ENCODE measurements around the gene ATF4. TPM values are rescaled to one million over a fixed set of nuclear protein-coding genes. Genes with fewer than 3 reads are reported as not detected.

The ATF4 gene
- total and polyA plus RNA-seq, 2 of the 8 experiments (the other 6 are each of a cell fraction or from before 2014, with no cell fraction given) = 553 to 704 TPM

DNA sequence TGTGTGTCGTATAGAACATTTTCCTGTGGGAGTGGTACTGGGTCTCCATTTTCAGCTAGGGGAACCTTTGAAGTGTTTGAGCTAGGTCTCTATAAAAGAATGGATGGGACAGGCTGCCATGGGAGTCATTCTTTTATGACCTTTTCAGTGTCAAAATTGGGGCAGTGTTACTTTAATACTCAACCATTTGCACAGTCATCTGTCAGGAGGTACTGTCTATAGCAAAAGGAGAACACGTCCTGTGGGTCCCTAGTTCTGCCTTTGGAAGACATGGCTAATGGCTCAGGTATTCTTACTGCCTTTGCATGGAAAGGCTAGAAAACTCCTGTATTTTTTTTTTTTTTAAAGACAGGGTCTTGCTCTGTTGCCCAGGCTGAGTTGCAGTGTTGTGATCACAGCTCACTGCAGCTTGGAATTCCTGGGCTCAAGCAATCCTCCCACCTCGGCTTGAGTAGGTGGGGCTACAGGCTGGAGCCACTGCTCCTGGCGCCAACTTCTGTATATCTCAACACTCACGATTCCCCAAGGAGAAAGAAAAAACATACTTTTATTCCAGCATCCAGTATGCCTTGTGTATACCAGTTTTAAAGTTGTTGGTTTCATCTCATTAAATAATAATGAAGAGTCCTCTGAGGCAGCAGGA is 2.1 kb upstream of the ATF4 start:
- H4K5ac ChIP-seq (ENCODE audit: insufficient read length, low read depth, low read length) = no peak overlapping the region
- H2BK12ac ChIP-seq (ENCODE audit: low read depth, low read length) = no peak overlapping the region
- H2BK15ac ChIP-seq (ENCODE audit: low read length) = no peak overlapping the region
- H4K91ac ChIP-seq (replicated peaks; ENCODE audit: insufficient read length, low read length) = no peak overlapping the region
- FAIRE-seq = no peak
- no peak overlapping the region for H4K8ac ChIP-seq (ENCODE audit: extremely low read depth, insufficient read depth, low read length)
- no peak overlapping the region for H2BK5ac ChIP-seq (ENCODE audit: low read depth, low read length)
- ChIA-PET CTCF (ENCODE audit: partially characterized antibody) (interaction anchor here (0.5 to 10.1 kb wide), 5 partner anchors 9 to 56 kb away, joined by 3 to 278 read pairs (median 8); partner anchors contain the start of gene MIEF1), POLR2A (ENCODE audit: partially characterized antibody) (interaction anchor here (0.7 to 6.2 kb wide), 9 partner anchors 8 to 201 kb away, joined by 3 to 72 read pairs (median 11); partner anchors contain the start of genes MIEF1, RPL3 and RPS19BP1)
- peak overlapping the region; percentile 87 to 96 for H3K4me2 ChIP-seq (ENCODE audit: insufficient read depth in 1 of 2, low read depth in 2 of 2, low read length in 2 of 2)
- no peak overlapping the region for H3K18ac ChIP-seq (ENCODE audit: extremely low read depth, low read length)
- no peaks in the 10 kb centered on the region for H3K9me3 ChIP-seq (ENCODE audit: insufficient read depth in 2 of 2, low read depth in 1 of 2, low read length in 1 of 2)
- peaks cover 0 to 18% (median 13%) of the 10 kb centered on the region in 4 experiments; a peak in 5 of 7 replicates for H3K27me3 ChIP-seq (replicated peaks in 1 of 4; ENCODE audit: control insufficient read depth in 3 of 4, extremely low read depth in 1 of 4, insufficient read depth in 3 of 4, low read length in 3 of 4)
- WGBS, 2 experiments (ENCODE audit: extremely low coverage in 1 of 2, insufficient coverage in 1 of 2, insufficient read length in 1 of 2, insufficient replicate concordance in 2 of 2, low coverage in 1 of 2, low lambda C conversion rate in 2 of 2, missing lambda C conversion rate in 1 of 2) = 84% methylated on average over 5 of the region's 5 CpGs; no CpG with 5 or more reads in 1 of the 2 experiments
- H2AFZ ChIP-seq (ENCODE audit: low read length) = no peak overlapping the region
- peak overlapping the region in 1 of 4 experiments; percentile 95; a peak in 2 of 8 replicates for H3K4me3 ChIP-seq (ENCODE audit: extremely low read depth in 1 of 4, insufficient read depth in 2 of 4, low read depth in 3 of 4, low read length in 4 of 4)
- H3K79me1 ChIP-seq (ENCODE audit: low read depth, low read length) = peaks cover 7% of the 10 kb centered on the region
- H3K14ac ChIP-seq (ENCODE audit: insufficient read length) = no peak overlapping the region
- H2BK20ac ChIP-seq (ENCODE audit: low read length) = no peak overlapping the region
- no peak overlapping the region for H3K9ac ChIP-seq (replicated peaks in 1 of 4; ENCODE audit: extremely low read depth in 1 of 4, low read depth in 3 of 4, low read length in 3 of 4)
- peaks cover 38 to 40% of the 10 kb centered on the region in 2 experiments for H4K20me1 ChIP-seq (replicated peaks in 1 of 2; ENCODE audit: control insufficient read depth in 1 of 2, insufficient read depth in 2 of 2, low read length in 2 of 2)
- H3K4me1 ChIP-seq (replicated peaks in 1 of 4; ENCODE audit: control insufficient read depth in 3 of 4, insufficient read depth in 4 of 4, low read length in 3 of 4) = peaks cover 0 to 10% (median 4%) of the 10 kb centered on the region in 4 experiments; a peak in 4 of 7 replicates
- H3K36me3 ChIP-seq (ENCODE audit: control insufficient read depth in 2 of 4, insufficient read depth in 4 of 4, low read length in 3 of 4) = peaks cover 26 to 46% (median 42%) of the 10 kb centered on the region in 4 experiments
- no peak overlapping the region for H3K27ac ChIP-seq (ENCODE audit: low read depth, low read length)
- H3K56ac ChIP-seq (replicated peaks; ENCODE audit: insufficient read length, low read depth, low read length) = no peak overlapping the region
- no peak overlapping the region for H3K4ac ChIP-seq (replicated peaks; ENCODE audit: insufficient read length, low read depth, low read length)
- TF ChIP-seq SP2 (IDR thresholded peaks at IDR 0.05; ENCODE audit: low read length) (no peak), TEAD4 (IDR thresholded peaks at IDR 0.05; ENCODE audit: low read depth, low read length) (peak; percentile 37; the same call in 1 of the 2 replicates), BRCA1 (IDR thresholded peaks at IDR 0.05; ENCODE audit: low read depth, low read length) (no peak)
- peaks cover 5 to 27% of the 10 kb centered on the region in 2 experiments; a peak in 3 of 4 replicates for H3K79me2 ChIP-seq (ENCODE audit: control insufficient read depth in 1 of 2, insufficient read depth in 2 of 2, low read length in 2 of 2)
- no peak overlapping the region; the same call in 1 of the 2 replicates for H2AK5ac ChIP-seq (ENCODE audit: low read depth, low read length)
- no peak overlapping the region for H3K23ac ChIP-seq (ENCODE audit: insufficient read length)
- H3K23me2 ChIP-seq (ENCODE audit: low read depth, low read length) = peaks cover 12% of the 10 kb centered on the region
- no peak overlapping the region for H2BK120ac ChIP-seq (replicated peaks; ENCODE audit: low read depth, low read length)
- no peak for DNase-seq (ENCODE audit: low read depth in 1 of 2, low spot score in 2 of 2)

Measured in H1 (cell line).